Left cardiac atrium (tissue), 4 donors: ENCODE results near the gene LRRC34. TPM values are rescaled to one million over a fixed set of nuclear protein-coding genes. Genes with fewer than 3 reads are reported as not detected.

ENCODE experiments used
- ATAC-seq, 2 donors: fragments of 200-7000 bp; cut with Tn5 transposase; one replicate each; pipeline ENCODE4 v1.9.1; 2020; ENCODE audit warnings: mild to moderate bottlenecking in 2 of 2, moderate library complexity in 2 of 2
- DNase-seq: peaks from one replicate; pipeline ENCODE4 v3.0.0-alpha.2; 2020
- intact Hi-C, 2 donors: fragments of 100-400 bp; cut with DNase I; formaldehyde crosslinking; loops; one replicate each; pipeline versions ENCODE4 v1.14.1 to v1.15.1; 2022 to 2023
- total RNA-seq, 2 donors: library from RNA; stranded (reverse); fragmentation: NEBNext Ultra II Directional; extraction: Animal tissue kit (Norgen Biotek cat#: 25700); gene quantifications; one replicate each; pipeline ENCODE4 v1.2.1, GENCODE V29; 2021
- donor health status: DM: no; HTN: yes; CAD: no.
- donor health status: DM: no; HTN: yes; CAD: no; lungs with severe emphysema.
- donor health status: DM: yes; HTN: yes; CAD: no.
- donor health status: Dilated cardiomyopathy.

LRRC34 gene
- total RNA-seq, 2 donors from 2014 or later: 2.1 to 2.7 TPM

- DNase-seq: no peak
- intact Hi-C loops: no loop called here
- no peak for ATAC-seq
Measured at GRCh38 chr3:169818316-169818715, 5.6 kb upstream of the LRRC34 start.

GRCh38 chr3:169815590-169816150 lies 3.0 kb upstream of the LRRC34 start:
- intact Hi-C loops: no loop called here
- ATAC-seq: no peak
- DNase-seq: no peak

- DNase-seq (no peak), ATAC-seq (peak in 1 of 2 donors; percentile 5)
- intact Hi-C loops: no loop called here
Measured at GRCh38 chr3:169813757-169814517, 1.2 kb upstream of the LRRC34 start.

- intact Hi-C loops: no loop called here
- ATAC-seq: no peak
Measured at GRCh38 chr3:169813278-169813677, 574 bp upstream of the LRRC34 start.

GRCh38 chr3:169811631-169812331 lies 923 bp downstream of the LRRC34 start:
- intact Hi-C loops: no loop called here
- no peak for DNase-seq
- peak; percentile 43 to 56 for ATAC-seq

More at GRCh38 chr3:169813278-169813677, 574 bp upstream of the LRRC34 start:
- no peak for DNase-seq

GRCh38 chr3:169809230-169809795 lies 3.4 kb downstream of the LRRC34 start:
- DNase-seq (no peak), ATAC-seq (no peak)
- intact Hi-C loops: no loop called here

- DNase-seq (no peak), ATAC-seq (no peak)
- intact Hi-C loops: no loop called here
Measured at GRCh38 chr3:169804681-169805080, 8.0 kb downstream of the LRRC34 start.

GRCh38 chr3:169792359-169792758 lies 20.3 kb downstream of the LRRC34 start:
- ATAC-seq (no peak), DNase-seq (no peak)
- intact Hi-C loops: no loop called here

GRCh38 chr3:169790687-169791429 lies 21.8 kb downstream of the LRRC34 start:
- intact Hi-C loops: no loop called here
- no peak for DNase-seq
- ATAC-seq: no peak

GRCh38 chr3:169790219-169790618 lies 22.5 kb downstream of the LRRC34 start:
- no peak for DNase-seq
- intact Hi-C loops: no loop called here
- ATAC-seq: no peak

- DNase-seq (no peak), ATAC-seq (no peak)
- intact Hi-C loops: loop anchor here in 1 of 2 donors (10.0 kb wide), 1 partner anchor 307 kb away; no protein-coding TSS in a partner anchor
Measured at GRCh38 chr3:169787791-169788190, 24.9 kb downstream of the LRRC34 start.

- intact Hi-C loops: loop anchor here in 1 of 2 donors (10.0 kb wide), 1 partner anchor 308 kb away; no protein-coding TSS in a partner anchor
- DNase-seq (no peak), ATAC-seq (no peak)
Measured at GRCh38 chr3:169787120-169787519, 25.6 kb downstream of the LRRC34 start.

- DNase-seq (no peak), ATAC-seq (peak; percentile 30 to 59)
- intact Hi-C loops: loop anchor here in 1 of 2 donors (10.0 kb wide), 1 partner anchor 313 kb away; no protein-coding TSS in a partner anchor
Measured at GRCh38 chr3:169781209-169781855, 31.4 kb downstream of the LRRC34 start.

GRCh38 chr3:169780742-169781141 lies 32.0 kb downstream of the LRRC34 start:
- intact Hi-C loops: loop anchor here in 1 of 2 donors (10.0 kb wide), 1 partner anchor 314 kb away; no protein-coding TSS in a partner anchor
- no peak for ATAC-seq
- DNase-seq: no peak

- DNase-seq (no peak), ATAC-seq (no peak)
- intact Hi-C loops: no loop called here
Measured at GRCh38 chr3:169777822-169778221, 34.9 kb downstream of the LRRC34 start.

GRCh38 chr3:169774186-169774585 lies 38.5 kb downstream of the LRRC34 start:
- intact Hi-C loops: no loop called here
- no peak for ATAC-seq
- no peak for DNase-seq

GRCh38 chr3:169772897-169773816 lies 39.5 kb downstream of the LRRC34 start, which contains the start of gene MYNN:
TSS of gene MYNN (plus strand) at chr3:169773396. CDS start at chr3:169774296, 900 bp downstream.
- intact Hi-C loops: no loop called here
- DNase-seq (peak; percentile 94), ATAC-seq (peak; percentile 93 to 96)
